Parathyroid adenoma (tissue), 2 donors: ENCODE measurements around the gene ATF6B.

Experiments used
- H2AFZ ChIP-seq: fragments of 300-600 bp; sonication (generic); one replicate; pipeline ENCODE4 v1.7.0; 2017; ENCODE audit warnings: antibody characterized with exemption, mild to moderate bottlenecking
- H3K27ac ChIP-seq: fragments of 300-600 bp; sonication (generic); one replicate; pipeline ENCODE4 v1.7.0; 2017
- H3K27me3 ChIP-seq: fragments of 300-600 bp; sonication (generic); one replicate; pipeline ENCODE4 v1.7.0; 2017; ENCODE audit warnings: low read length; ENCODE audit not compliant: control insufficient read depth, insufficient read depth
- H3K36me3 ChIP-seq: fragments of 300-600 bp; sonication (generic); one replicate; pipeline ENCODE4 v1.7.0; 2017; ENCODE audit warnings: low read length; ENCODE audit not compliant: control insufficient read depth, insufficient read depth
- H3K4me1 ChIP-seq: fragments of 300-600 bp; sonication (generic); one replicate; pipeline ENCODE4 v1.7.0; 2017; ENCODE audit warnings: control low read depth
- H3K4me2 ChIP-seq: fragments of 300-600 bp; sonication (generic); one replicate; pipeline ENCODE4 v1.7.0; 2017; ENCODE audit warnings: low read length
- H3K4me3 ChIP-seq: fragments of 300-600 bp; sonication (generic); one replicate; pipeline ENCODE4 v1.7.0; 2017; ENCODE audit warnings: low read depth, low read length
- H3K79me2 ChIP-seq: fragments of 300-600 bp; sonication (generic); one replicate; pipeline ENCODE4 v1.7.0; 2017; ENCODE audit warnings: control low read depth
- H3K9ac ChIP-seq: fragments of 300-600 bp; sonication (generic); one replicate; pipeline ENCODE4 v1.7.0; 2017; ENCODE audit warnings: mild to moderate bottlenecking
- H3K9me3 ChIP-seq: fragments of 300-600 bp; sonication (generic); one replicate; pipeline ENCODE4 v1.7.0; 2017; ENCODE audit warnings: low read length; ENCODE audit not compliant: control insufficient read depth
- TF ChIP-seq, protein P1 (sequence below): fragments of 300-600 bp; sonication (generic); IDR thresholded peaks from one replicate; pipeline ENCODE4 v1.7.0; 2017; ENCODE audit warnings: antibody characterized with exemption, mild to moderate bottlenecking
- donor health status: primary hyperparathyroidism.

The ATF6B gene

GRCh38 chr6:32156891-32157290, 28.8 kb upstream of the ATF6B start:
- TF ChIP-seq, protein P1, sequence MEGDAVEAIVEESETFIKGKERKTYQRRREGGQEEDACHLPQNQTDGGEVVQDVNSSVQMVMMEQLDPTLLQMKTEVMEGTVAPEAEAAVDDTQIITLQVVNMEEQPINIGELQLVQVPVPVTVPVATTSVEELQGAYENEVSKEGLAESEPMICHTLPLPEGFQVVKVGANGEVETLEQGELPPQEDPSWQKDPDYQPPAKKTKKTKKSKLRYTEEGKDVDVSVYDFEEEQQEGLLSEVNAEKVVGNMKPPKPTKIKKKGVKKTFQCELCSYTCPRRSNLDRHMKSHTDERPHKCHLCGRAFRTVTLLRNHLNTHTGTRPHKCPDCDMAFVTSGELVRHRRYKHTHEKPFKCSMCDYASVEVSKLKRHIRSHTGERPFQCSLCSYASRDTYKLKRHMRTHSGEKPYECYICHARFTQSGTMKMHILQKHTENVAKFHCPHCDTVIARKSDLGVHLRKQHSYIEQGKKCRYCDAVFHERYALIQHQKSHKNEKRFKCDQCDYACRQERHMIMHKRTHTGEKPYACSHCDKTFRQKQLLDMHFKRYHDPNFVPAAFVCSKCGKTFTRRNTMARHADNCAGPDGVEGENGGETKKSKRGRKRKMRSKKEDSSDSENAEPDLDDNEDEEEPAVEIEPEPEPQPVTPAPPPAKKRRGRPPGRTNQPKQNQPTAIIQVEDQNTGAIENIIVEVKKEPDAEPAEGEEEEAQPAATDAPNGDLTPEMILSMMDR = no peak
- H3K27ac ChIP-seq = no peak overlapping the region
- no peak overlapping the region for H2AFZ ChIP-seq
- H3K36me3 ChIP-seq = no peaks in the 10 kb centered on the region
- H3K4me1 ChIP-seq = peaks cover 10% of the 10 kb centered on the region
- peaks cover 9% of the 10 kb centered on the region for H3K79me2 ChIP-seq
- H3K9ac ChIP-seq = no peak overlapping the region
- no peak overlapping the region for H3K4me2 ChIP-seq
- H3K4me3 ChIP-seq = no peak overlapping the region
- H3K27me3 ChIP-seq = no peaks in the 10 kb centered on the region
- H3K9me3 ChIP-seq = no peaks in the 10 kb centered on the region

DNA sequence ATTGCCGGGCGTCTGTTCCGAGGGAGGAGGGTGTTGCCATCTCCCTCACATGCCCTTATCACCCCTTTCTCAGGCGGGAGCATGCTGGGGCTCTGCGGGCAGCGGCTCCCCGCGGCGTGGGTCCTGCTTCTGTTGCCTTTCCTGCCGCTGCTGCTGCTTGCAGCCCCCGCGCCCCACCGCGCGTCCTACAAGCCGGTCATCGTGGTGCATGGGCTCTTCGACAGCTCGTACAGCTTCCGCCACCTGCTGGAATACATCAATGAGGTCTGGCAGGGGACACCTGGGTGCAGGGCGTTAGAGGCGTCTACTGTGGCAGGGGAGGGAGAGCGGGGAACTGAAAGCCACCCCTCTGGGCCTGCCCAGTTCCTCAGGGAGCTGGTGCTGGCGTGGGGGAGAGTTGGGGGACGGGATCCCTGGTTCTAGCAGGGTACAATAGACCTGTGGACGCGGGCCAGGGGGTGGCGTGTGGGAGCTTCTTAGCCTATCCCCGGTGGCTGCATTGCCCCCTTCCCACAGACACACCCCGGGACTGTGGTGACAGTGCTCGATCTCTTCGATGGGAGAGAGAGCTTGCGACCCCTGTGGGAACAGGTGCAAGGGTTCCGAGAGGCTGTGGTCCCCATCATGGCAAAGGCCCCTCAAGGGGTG, 26.6 kb upstream of the ATF6B start:
- Histone ChIP-seq H3K4me1 (peaks cover 15% of the 10 kb centered on the region), H3K27me3 (no peaks in the 10 kb centered on the region), H3K79me2 (peaks cover 9% of the 10 kb centered on the region), H3K27ac (peak overlapping the region; percentile 98), H3K36me3 (no peaks in the 10 kb centered on the region), H3K4me2 (peak overlapping the region; percentile 88), H3K9ac (no peak overlapping the region), H3K9me3 (no peaks in the 10 kb centered on the region), H2AFZ (peak overlapping the region; percentile 77), H3K4me3 (peak overlapping the region; percentile 80)
- TF ChIP-seq, protein P1 = peak; percentile 76

DNA sequence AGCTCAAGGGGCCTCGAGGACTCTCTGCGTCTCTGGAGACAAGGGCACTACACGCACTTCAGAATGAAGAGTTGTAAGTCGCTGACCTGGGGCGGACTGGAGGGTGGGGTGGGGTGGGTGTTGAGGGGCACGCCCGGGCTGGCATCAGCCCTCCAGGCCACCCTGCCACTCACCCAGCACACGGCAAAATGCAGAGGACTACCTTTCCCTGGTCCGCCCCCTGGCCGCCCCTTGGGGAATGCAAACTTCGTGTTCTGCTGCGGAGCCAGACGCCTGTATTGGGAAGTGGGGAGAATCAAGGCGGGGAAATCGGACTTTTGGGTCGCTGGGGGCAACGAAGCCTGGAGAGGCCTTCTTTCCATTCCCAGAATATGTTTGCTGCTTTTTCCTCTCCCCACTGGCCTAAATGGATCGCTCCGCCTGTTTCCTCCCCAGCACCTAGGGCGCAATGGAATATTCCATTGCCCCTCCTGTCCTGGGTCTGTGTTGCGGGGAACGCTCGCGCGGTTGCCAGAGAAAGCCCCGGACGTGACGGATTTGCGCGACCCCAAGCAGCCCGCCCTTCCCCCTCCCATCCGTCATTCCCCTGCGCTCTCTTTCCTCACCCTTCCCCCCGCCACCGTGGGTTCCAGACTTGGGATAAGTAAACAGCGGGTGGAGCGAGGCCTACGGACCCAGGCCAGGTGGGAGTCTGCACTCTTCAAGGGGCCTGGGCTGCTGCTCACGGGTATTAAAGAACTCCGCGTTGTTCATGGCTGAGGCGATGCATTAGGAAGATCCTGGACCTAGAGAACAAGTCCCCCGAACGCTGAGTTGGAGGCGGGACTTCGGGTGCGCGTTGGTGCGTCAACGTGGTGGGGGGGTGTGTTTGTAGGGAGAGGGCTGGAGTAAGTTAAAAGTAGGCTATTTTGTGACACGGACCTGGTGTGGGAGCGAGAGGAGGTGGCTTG, 25.8 kb upstream of the ATF6B start, which contains the start of gene PPT2:
Gene PPT2 (plus strand): TSS at position 578 of the 950 bp plus-strand sequence. CDS start 454 bp downstream, outside the sequence.
- H3K9me3 ChIP-seq = no peaks in the 10 kb centered on the region
- H3K27ac ChIP-seq = peak within 1 kb of the TSS; percentile 98
- no peaks in the 10 kb centered on the region for H3K27me3 ChIP-seq
- H3K4me3 ChIP-seq = peak within 1 kb of the TSS; percentile 80
- H3K9ac ChIP-seq = peak within 1 kb of the TSS; percentile 50
- peaks cover 15% of the 10 kb centered on the region for H3K4me1 ChIP-seq
- TF ChIP-seq, protein P1 = peak; percentile 34
- no peaks in the 10 kb centered on the region for H3K36me3 ChIP-seq
- H3K79me2 ChIP-seq = peaks cover 9% of the 10 kb centered on the region
- H2AFZ ChIP-seq = peak within 1 kb of the TSS; percentile 77
- peak within 1 kb of the TSS; percentile 88 for H3K4me2 ChIP-seq

DNA sequence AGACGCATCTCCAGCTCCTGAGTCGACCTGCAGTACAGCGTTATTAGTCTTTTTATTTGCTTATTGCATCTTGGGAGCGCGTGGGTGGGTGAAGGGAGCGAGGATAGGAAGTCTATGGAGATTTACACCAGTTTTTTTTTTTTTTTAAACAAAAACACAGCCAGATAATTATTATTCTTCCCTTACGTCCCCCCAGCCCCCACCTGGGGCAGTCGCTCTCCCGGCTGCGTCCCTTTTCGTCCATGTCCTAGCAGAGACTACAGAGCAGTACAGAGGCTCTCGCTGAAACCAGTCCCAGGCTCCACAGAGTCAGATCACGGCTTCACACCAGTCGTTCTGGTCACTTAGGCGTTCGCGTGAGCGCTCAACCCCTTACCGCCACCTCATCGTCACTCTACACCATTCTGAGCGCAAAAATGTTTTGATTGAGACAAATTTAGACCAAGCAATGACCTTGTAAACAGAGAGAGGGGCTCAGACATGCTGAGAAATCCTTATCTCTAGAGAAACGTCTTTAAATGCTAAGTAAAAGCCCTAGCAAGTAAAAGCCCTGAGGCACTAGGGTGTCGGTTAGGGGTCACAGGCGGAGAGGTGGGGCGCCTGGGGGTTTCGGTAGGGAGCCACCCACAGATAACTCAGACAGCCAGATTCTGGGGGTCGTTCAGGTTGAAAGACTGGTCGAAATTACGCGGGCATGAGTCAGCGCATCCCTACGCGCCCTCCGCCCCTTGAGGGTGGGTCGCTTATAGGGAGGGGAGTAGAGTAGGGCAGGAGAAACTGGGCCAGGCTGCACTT, 24.9 kb upstream of the ATF6B start:
- no peaks in the 10 kb centered on the region for H3K27me3 ChIP-seq
- peak overlapping the region; percentile 80 for H3K4me3 ChIP-seq
- H3K4me1 ChIP-seq = peaks cover 15% of the 10 kb centered on the region
- H2AFZ ChIP-seq = peak overlapping the region; percentile 77
- peaks cover 9% of the 10 kb centered on the region for H3K79me2 ChIP-seq
- peak overlapping the region; percentile 50 for H3K9ac ChIP-seq
- H3K9me3 ChIP-seq = no peaks in the 10 kb centered on the region
- H3K27ac ChIP-seq = peak overlapping the region; percentile 98
- H3K4me2 ChIP-seq = peak overlapping the region; percentile 88
- H3K36me3 ChIP-seq = no peaks in the 10 kb centered on the region
- TF ChIP-seq, protein P1 = no peak
